Retinal pigment epithelial cell (primary cell): Measurements from ENCODE around the gene CHD3.

Experiments used
- DNase-seq: peaks from one replicate; pipeline ENCODE4 v3.0.0-alpha.2; 2010; ENCODE audit warnings: low read depth
- H3K4me3 ChIP-seq: 2 replicates; pipeline ENCODE4 v1.5.1; 2011; ENCODE audit warnings: mild to moderate bottlenecking, low read length, control low read depth, moderate library complexity
- TF ChIP-seq, protein P1 (sequence below): conservative IDR thresholded peaks from 2 replicates; pipeline ENCODE4 v1.5.1; 2011; ENCODE audit warnings: low read depth, low read length, control low read depth, inconsistent platforms

CHD3 gene

DNA sequence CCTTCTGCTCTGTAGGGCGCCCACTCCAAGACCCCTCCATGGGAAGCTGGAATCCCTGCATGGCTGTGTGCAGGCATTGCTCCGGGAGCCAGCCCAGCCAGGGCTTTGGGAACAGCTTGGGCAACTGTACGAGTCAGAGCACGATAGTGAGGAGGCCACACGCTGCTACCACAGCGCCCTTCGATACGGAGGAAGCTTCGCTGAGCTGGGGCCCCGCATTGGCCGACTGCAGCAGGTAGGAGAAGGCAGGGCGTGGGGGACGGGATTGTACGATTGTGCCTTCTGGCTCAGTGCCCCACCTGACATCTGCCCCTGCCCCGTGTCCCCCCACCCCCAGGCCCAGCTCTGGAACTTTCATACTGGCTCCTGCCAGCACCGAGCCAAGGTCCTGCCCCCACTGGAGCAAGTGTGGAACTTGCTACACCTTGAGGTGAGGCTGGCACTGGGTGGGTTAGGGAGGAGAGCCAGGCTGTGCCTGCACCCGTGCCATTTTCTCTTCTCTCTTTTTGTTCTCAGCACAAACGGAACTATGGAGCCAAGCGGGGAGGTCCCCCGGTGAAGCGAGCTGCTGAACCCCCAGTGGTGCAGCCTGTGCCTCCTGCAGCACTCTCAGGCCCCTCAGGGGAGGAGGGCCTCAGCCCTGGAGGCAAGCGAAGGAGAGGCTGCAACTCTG is 42.4 kb upstream of the CHD3 start:
- no peak for DNase-seq
- no peak overlapping the region for H3K4me3 ChIP-seq
- TF ChIP-seq, protein P1, sequence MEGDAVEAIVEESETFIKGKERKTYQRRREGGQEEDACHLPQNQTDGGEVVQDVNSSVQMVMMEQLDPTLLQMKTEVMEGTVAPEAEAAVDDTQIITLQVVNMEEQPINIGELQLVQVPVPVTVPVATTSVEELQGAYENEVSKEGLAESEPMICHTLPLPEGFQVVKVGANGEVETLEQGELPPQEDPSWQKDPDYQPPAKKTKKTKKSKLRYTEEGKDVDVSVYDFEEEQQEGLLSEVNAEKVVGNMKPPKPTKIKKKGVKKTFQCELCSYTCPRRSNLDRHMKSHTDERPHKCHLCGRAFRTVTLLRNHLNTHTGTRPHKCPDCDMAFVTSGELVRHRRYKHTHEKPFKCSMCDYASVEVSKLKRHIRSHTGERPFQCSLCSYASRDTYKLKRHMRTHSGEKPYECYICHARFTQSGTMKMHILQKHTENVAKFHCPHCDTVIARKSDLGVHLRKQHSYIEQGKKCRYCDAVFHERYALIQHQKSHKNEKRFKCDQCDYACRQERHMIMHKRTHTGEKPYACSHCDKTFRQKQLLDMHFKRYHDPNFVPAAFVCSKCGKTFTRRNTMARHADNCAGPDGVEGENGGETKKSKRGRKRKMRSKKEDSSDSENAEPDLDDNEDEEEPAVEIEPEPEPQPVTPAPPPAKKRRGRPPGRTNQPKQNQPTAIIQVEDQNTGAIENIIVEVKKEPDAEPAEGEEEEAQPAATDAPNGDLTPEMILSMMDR: no peak

DNA sequence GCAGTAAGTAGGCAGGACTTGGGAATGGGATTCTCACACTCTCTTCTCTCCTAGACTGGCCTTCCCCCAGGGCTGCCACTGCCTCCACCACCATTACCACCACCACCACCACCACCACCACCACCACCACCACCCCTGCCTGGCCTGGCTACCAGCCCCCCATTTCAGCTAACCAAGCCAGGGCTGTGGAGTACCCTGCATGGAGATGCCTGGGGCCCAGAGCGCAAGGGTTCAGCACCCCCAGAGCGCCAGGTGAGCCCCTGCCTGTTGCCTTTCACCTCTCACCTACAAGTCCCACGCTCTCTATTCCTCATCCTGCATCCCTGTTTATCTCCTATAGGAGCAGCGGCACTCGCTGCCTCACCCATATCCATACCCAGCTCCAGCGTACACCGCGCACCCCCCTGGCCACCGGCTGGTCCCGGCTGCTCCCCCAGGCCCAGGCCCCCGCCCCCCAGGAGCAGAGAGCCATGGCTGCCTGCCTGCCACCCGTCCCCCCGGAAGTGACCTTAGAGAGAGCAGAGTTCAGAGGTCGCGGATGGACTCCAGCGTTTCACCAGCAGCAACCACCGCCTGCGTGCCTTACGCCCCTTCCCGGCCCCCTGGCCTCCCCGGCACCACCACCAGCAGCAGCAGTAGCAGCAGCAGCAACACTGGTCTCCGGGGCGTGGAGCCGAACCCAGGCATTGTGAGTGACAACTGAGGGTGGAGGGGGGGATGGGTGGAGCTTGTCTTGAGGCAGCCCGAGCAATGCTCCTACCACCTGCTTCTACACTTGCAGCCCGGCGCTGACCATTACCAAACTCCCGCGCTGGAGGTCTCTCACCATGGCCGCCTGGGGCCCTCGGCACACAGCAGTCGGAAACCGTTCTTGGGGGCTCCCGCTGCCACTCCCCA is 41.6 kb upstream of the CHD3 start:
- no peak overlapping the region for H3K4me3 ChIP-seq
- TF ChIP-seq, protein P1: no peak
- no peak for DNase-seq

DNA sequence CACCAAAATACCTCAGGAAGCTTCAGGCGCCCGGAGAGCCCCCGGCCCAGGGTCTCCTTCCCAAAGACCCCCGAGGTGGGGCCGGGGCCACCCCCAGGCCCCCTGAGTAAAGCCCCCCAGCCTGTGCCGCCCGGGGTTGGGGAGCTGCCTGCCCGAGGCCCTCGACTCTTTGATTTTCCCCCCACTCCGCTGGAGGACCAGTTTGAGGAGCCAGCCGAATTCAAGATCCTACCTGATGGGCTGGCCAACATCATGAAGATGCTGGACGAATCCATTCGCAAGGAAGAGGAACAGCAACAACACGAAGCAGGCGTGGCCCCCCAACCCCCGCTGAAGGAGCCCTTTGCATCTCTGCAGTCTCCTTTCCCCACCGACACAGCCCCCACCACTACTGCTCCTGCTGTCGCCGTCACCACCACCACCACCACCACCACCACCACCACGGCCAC is 40.4 kb upstream of the CHD3 start:
- no peak for DNase-seq
- no peak overlapping the region for H3K4me3 ChIP-seq
- TF ChIP-seq, protein P1: no peak

DNA sequence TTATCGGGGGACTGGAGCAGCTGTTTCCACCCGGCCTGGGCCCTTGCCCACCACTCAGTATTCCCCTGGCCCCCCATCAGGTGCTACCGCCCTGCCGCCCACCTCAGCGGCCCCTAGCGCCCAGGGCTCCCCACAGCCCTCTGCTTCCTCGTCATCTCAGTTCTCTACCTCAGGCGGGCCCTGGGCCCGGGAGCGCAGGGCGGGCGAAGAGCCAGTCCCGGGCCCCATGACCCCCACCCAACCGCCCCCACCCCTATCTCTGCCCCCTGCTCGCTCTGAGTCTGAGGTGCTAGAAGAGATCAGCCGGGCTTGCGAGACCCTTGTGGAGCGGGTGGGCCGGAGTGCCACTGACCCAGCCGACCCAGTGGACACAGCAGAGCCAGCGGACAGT is 39.9 kb upstream of the CHD3 start:
- DNase-seq: no peak
- no peak overlapping the region for H3K4me3 ChIP-seq
- TF ChIP-seq, protein P1: no peak

DNA sequence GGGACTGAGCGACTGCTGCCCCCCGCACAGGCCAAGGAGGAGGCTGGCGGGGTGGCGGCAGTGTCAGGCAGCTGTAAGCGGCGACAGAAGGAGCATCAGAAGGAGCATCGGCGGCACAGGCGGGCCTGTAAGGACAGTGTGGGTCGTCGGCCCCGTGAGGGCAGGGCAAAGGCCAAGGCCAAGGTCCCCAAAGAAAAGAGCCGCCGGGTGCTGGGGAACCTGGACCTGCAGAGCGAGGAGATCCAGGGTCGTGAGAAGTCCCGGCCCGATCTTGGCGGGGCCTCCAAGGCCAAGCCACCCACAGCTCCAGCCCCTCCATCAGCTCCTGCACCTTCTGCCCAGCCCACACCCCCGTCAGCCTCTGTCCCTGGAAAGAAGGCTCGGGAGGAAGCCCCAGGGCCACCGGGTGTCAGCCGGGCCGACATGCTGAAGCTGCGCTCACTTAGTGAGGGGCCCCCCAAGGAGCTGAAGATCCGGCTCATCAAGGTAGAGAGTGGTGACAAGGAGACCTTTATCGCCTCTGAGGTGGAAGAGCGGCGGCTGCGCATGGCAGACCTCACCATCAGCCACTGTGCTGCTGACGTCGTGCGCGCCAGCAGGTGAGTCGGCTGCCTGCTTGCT is 39.3 kb upstream of the CHD3 start:
- DNase-seq: no peak
- H3K4me3 ChIP-seq: no peak overlapping the region
- TF ChIP-seq, protein P1: no peak

DNA sequence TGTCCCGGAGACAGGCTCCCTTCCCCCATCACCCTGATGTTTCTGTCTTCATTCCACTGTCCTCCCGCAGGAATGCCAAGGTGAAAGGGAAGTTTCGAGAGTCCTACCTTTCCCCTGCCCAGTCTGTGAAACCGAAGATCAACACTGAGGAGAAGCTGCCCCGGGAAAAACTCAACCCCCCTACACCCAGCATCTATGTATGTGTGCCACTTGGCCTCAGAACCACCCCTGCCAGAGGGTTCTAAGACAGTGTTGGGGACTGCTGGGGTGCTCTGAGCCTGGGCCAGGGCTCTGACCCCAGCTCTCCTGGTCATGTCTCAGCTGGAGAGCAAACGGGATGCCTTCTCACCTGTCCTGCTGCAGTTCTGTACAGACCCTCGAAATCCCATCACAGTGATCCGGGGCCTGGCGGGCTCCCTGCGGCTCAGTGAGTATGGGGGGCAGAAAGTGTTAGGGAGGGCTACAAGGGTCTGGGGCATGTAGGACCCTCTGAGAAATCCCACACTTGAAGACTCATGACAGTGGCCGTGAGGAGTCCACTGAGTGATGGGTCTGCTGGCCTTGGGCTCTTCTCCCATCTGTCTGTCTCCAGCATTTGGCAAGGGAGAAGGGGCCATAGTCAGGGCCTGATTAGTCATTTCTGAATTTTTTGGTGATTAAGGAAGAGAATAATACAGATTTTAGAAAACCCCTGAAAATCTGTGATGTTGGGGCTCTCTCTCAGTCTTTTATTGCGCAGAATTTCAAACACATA is 38.7 kb upstream of the CHD3 start:
- no peak overlapping the region for H3K4me3 ChIP-seq
- TF ChIP-seq, protein P1: no peak
- no peak for DNase-seq
